Spleen (tissue), 11 donors: Measurements from ENCODE around the gene SYCP2. TPM values are rescaled to one million over a fixed set of nuclear protein-coding genes. Genes with fewer than 3 reads are reported as not detected.

ENCODE experiments used
- DNase-seq: peaks from one replicate; pipeline ENCODE4 v3.0.0-alpha.2; 2020
- H3K27ac ChIP-seq, 8 donors: fragments of 200-600 bp; sonication (generic) in 7 of 8; 1 replicate in 4 of 8; 2 replicates in 4 of 8; pipeline versions ENCODE4 v1.5.0 to v1.8.0; 2016 to 2021; ENCODE audit warnings: inconsistent platforms in 4 of 8, mild to moderate bottlenecking in 4 of 8, moderate library complexity in 1 of 8
- H3K27me3 ChIP-seq, 7 donors: fragments of 200-600 bp; sonication (generic) in 6 of 7; replicated peaks in 1 of 7; 1 replicate in 4 of 7; 2 replicates in 3 of 7; pipeline versions ENCODE4 v1.5.0 to v1.8.0; 2016 to 2021; ENCODE audit warnings: inconsistent platforms in 3 of 7, mild to moderate bottlenecking in 1 of 7
- H3K36me3 ChIP-seq, 6 donors: fragments of 200-600 bp; sonication (generic) in 5 of 6; 1 replicate in 4 of 6; 2 replicates in 2 of 6; pipeline versions ENCODE4 v1.5.0 to v1.8.0; 2016 to 2021; ENCODE audit warnings: inconsistent platforms in 2 of 6
- H3K4me1 ChIP-seq, 6 donors: fragments of 200-600 bp; sonication (generic) in 5 of 6; 1 replicate in 3 of 6; 2 replicates in 3 of 6; pipeline versions ENCODE4 v1.5.0 to v1.8.0; 2016 to 2021; ENCODE audit warnings: inconsistent platforms in 3 of 6
- H3K4me3 ChIP-seq, 8 donors: fragments of 200-600 bp; sonication (generic) in 7 of 8; 1 replicate in 4 of 8; 2 replicates in 4 of 8; pipeline versions ENCODE4 v1.5.0 to v1.8.0; 2016 to 2021; ENCODE audit warnings: inconsistent platforms in 4 of 8, mild to moderate bottlenecking in 4 of 8, moderate library complexity in 2 of 8
- H3K9me3 ChIP-seq, 8 donors: fragments of 200-600 bp; sonication (generic) in 7 of 8; 1 replicate in 4 of 8; 2 replicates in 4 of 8; pipeline versions ENCODE4 v1.5.0 to v1.8.0; 2016 to 2021; ENCODE audit warnings: inconsistent platforms in 4 of 8
- CTCF ChIP-seq, 11 experiments: fragments of 200-600 bp in 7 of 11; fragments of 450-650 bp in 4 of 11; sonication (generic) in 4 of 11; IDR thresholded peaks in 8 of 11; conservative IDR thresholded peaks in 3 of 11; 1 replicate in 7 of 11; 2 replicates in 4 of 11; pipeline versions ENCODE4 v1.4.0 to v1.8.0; 2016 to 2021; ENCODE audit warnings: antibody characterized with exemption in 11 of 11, inconsistent platforms in 4 of 11, mild to moderate bottlenecking in 1 of 11
- POLR2A ChIP-seq, 3 donors: fragments of 450-650 bp; IDR thresholded peaks; one replicate each; pipeline ENCODE4 v1.5.1; 2017; ENCODE audit warnings: antibody characterized with exemption in 3 of 3, mild to moderate bottlenecking in 1 of 3
- POLR2AphosphoS5 ChIP-seq, 3 donors: sonication (generic); formaldehyde crosslinking; IDR thresholded peaks; one replicate each; pipeline ENCODE4 v1.5.1; 2017; ENCODE audit warnings: antibody characterized with exemption in 3 of 3
- WGBS, 5 donors: extraction: QIAGEN DNeasy Blood & Tissue Kit in 3 of 5; methylation state at CpG; one replicate each; pipeline versions ENCODE4 v1.1.5 to v1.1.7; 2013 to 2018; 5-methylcytosine and 5-hydroxymethylcytosine counted together
- intact Hi-C: fragments of 100-400 bp; cut with DNase I; formaldehyde crosslinking; loops from one replicate; pipeline ENCODE4 v1.15.0; 2023; ENCODE audit warnings: low total_unique reads
- polyA plus RNA-seq, 3 donors: library from polyadenylated mRNA; stranded (reverse); fragments of 200-250 nt; gene quantifications; one replicate each; pipeline ENCODE4 v1.2.1, GENCODE V29; 2013
- total RNA-seq, 7 donors: library from RNA; depleted of rRNA in 3 of 7; stranded (reverse); fragments of >200 nt in 3 of 7; fragmentation: NEBNext Ultra II Directional in 4 of 7; extraction: Animal tissue kit (Norgen Biotek cat#: 25700) in 4 of 7; gene quantifications; one replicate each; pipeline versions ENCODE4 v1.1.0 to v1.2.1, GENCODE V29; 2016 to 2021
- donor health status: healthy with polysubstance abuse.
- donor health status: DM: no; HTN: no; CAD: no; lungs with moderate emphysema.
- donor health status: DM: no; HTN: no; CAD: no.
- donor health status: Bipolar disorder and iron deficiency.
- donor health status: healthy.
- donor health status: DM: no; HTN: no; CAD: no.
- donor health status: DM: yes; HTN: yes; CAD: no.

SYCP2 gene
- total and polyA plus RNA-seq, 10 donors, result 1.5 to 9.1 (median 4.9) TPM

GRCh38 chr20:59932616-59933295, 681 bp downstream of the SYCP2 start:
- Histone ChIP-seq H3K4me3 (peak overlapping the region in 4 of 8 donors; percentile 59 to 73 (median 68)), H3K4me1 (peaks cover 12 to 52% (median 33%) of the 10 kb centered on the region in 6 donors), H3K27ac (peak overlapping the region in 4 of 8 donors; percentile 76 to 85 (median 78)), H3K27me3 (no peaks in the 10 kb centered on the region), H3K9me3 (no peaks in the 10 kb centered on the region), H3K36me3 (no peaks in the 10 kb centered on the region)
- TF ChIP-seq POLR2A (IDR thresholded peaks at IDR 0.05), result no peak
- no peak for TF ChIP-seq CTCF (IDR thresholded peaks at IDR 0.05 in 8 of 11, conservative IDR thresholded peaks at IDR 0.05 in 3 of 11)
- no peak for TF ChIP-seq POLR2AphosphoS5 (IDR thresholded peaks at IDR 0.05)
- intact Hi-C loops, result no loop called here
- 83 to 90% (median 85%) methylated on average over 63 to 72 of the region's 72 CpGs for WGBS, 5 donors
- DNase-seq, result peak; percentile 76

DNA sequence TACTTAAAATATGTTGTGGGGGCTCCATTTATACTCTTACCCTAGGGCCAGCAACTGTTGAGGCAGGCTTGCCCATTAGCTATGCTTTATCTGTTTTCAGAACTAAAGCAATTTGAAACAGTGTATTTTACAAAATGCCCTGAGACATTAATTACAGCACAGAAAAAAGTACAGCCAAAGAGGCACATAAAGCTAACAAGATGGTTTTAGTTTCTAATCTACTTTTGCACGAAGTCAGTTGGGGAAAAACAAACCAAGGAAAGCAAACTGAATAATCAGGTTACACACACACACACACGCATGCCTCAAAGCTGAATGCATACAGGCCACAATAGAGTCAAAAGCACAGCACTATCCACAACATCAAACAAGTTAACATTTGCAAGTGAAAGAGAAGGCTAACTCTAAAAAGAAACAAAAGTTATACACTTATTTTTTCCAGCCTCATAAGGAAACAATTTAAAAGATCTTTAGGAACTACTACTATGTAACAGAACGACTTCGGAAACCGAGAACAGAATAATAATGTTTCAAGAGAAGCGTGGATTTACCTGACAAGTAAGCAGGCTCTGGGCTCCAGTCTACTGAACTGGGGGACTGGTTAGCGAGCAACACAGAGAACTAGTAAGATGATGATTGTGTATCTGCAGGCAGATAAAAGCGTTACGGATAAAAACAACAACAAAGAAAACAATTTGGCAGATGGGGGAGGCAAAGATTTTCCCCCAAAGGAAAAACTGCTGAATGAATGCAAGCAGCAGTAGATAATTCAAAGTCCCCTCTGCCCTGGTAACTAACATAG, 1.7 kb downstream of the SYCP2 start:
- Histone ChIP-seq H3K36me3 (no peaks in the 10 kb centered on the region), H3K27me3 (no peaks in the 10 kb centered on the region), H3K9me3 (no peaks in the 10 kb centered on the region), H3K4me3 (no peak overlapping the region), H3K4me1 (peaks cover 4 to 42% (median 23%) of the 10 kb centered on the region in 6 donors), H3K27ac (no peak overlapping the region)
- intact Hi-C loops, result no loop called here
- no peak for TF ChIP-seq CTCF (IDR thresholded peaks at IDR 0.05 in 8 of 11, conservative IDR thresholded peaks at IDR 0.05 in 3 of 11)
- no peak for TF ChIP-seq POLR2A (IDR thresholded peaks at IDR 0.05)
- TF ChIP-seq POLR2AphosphoS5 (IDR thresholded peaks at IDR 0.05), result no peak
- 88 to 94% (median 91%) methylated on average over 9 of the region's 9 CpGs for WGBS, 5 donors
- no peak for DNase-seq

- TF ChIP-seq POLR2A (IDR thresholded peaks at IDR 0.05) (no peak), CTCF (IDR thresholded peaks at IDR 0.05 in 8 of 11, conservative IDR thresholded peaks at IDR 0.05 in 3 of 11) (no peak), POLR2AphosphoS5 (IDR thresholded peaks at IDR 0.05) (no peak)
- DNase-seq, result no peak
- H3K4me1 ChIP-seq, result no peaks in the 10 kb centered on the region
- no peaks in the 10 kb centered on the region for H3K27me3 ChIP-seq
- H3K4me3 ChIP-seq, result no peak overlapping the region
- no peaks in the 10 kb centered on the region for H3K9me3 ChIP-seq
- no peaks in the 10 kb centered on the region for H3K36me3 ChIP-seq
- no peak overlapping the region for H3K27ac ChIP-seq
- intact Hi-C loops, result no loop called here
Measured at GRCh38 chr20:59925899-59926298, 7.5 kb downstream of the SYCP2 start.

DNA sequence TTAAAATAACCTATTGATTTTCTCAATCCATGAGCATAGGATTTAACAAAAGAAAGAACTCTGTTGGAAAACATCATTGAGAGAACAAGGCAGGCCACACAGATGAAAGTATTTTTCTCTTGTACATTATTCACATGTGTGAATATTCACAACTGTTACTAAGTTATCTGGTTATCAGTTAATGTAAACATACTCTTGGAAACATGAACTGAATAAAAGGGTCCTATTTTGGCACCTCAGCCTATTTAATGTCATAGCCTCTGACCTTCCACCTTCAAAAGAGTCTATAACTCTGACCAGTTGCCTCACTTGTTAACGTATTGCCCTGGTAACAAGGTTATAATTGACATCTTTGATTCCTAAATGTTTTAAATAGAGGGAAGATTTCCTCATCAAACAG, 8.1 kb downstream of the SYCP2 start:
- TF ChIP-seq POLR2A (IDR thresholded peaks at IDR 0.05) (no peak), CTCF (IDR thresholded peaks at IDR 0.05 in 8 of 11, conservative IDR thresholded peaks at IDR 0.05 in 3 of 11) (no peak), POLR2AphosphoS5 (IDR thresholded peaks at IDR 0.05) (no peak)
- Histone ChIP-seq H3K27ac (no peak overlapping the region), H3K9me3 (no peaks in the 10 kb centered on the region), H3K4me1 (no peaks in the 10 kb centered on the region), H3K4me3 (no peak overlapping the region), H3K27me3 (no peaks in the 10 kb centered on the region), H3K36me3 (no peaks in the 10 kb centered on the region)
- WGBS, 5 donors, result 76 to 93% (median 85%) methylated on average over 1 of the region's 1 CpG
- intact Hi-C loops, result no loop called here
- no peak for DNase-seq
